SKM-1 treated with dmso at 0.1 percent for 144 hours (cell line): ENCODE data around the gene BUB1B.

Source experiments
- DNase-seq: peaks from one replicate; lab custom pipeline; 2025; ENCODE audit not compliant: unreplicated experiment; lab: John Stamatoyannopoulos, UW

The BUB1B gene

DNA sequence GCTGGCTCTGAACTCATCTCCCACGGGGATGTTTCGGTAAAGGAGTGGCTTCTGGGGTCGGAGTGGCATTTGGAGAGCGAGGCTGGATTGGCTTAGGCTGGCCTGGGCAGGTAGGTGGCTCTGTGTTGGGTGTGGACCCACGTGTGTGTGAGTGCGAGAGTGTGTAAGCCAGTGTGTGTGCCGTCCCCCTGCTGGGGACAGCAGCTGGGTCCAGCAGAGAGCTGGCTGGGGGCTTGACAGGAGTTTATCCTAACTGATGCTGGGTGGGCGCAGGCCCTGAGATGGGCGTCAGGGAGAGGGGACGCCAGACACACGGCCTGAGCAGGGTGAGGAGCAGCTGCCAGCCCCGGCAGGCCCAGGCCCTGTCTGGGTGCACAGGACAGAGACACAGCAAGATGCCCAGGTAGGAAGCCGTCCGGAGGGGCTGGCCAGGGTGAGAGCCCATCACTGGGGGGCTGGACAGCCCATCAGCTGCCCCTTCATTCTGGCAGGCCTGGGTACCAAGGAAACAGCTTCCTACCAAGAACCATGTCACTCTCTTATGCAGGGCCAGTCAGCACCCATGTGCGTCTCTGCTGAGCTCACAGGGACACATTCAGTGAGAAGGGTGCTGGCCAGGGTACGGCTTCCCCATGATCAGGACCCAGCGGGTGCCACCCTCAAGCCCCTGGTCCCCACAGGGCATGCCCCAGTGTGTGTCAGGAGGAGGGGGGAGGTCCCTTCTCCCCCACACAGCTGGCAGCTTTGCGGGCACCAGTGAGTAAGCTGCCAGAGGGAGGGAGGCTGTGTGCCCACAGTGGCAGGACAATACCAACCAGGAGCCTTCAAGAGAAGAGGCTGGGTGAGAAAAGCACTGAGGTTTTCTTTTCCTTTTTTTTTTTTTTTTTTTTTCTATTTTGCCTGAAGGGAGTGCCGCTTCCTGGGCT is 79.1 kb downstream of the BUB1B start:
- no peak for DNase-seq

DNA sequence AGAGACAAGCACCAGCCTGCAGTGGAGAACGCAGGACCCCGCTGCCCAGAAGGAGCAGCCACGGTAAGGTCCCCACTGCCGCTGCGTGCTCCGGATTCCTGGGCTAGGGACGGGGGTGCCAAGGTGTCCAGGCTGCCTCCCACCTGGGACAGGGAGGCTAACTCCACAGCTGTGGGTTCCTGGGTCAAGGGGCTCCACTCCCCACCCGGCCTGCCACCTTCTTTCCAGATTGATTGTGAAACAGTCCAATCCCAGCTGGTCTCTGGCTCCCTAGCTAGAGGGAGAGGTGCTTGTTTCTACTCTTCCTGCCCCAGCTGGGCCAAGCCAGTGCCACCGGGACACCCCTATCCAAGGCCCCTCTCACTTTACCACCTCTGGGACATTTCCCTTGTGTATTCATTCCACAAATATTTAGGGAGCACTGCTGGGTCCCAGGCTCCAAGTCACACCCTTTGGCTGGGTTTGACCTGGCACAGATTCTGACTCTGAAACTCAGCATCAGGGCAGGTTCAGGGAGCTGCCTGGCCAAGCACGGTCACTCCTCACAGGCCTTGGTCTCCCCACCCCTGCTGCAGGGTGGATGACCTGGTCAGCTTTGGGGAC is 79.9 kb downstream of the BUB1B start:
- DNase-seq, result no peak

DNA sequence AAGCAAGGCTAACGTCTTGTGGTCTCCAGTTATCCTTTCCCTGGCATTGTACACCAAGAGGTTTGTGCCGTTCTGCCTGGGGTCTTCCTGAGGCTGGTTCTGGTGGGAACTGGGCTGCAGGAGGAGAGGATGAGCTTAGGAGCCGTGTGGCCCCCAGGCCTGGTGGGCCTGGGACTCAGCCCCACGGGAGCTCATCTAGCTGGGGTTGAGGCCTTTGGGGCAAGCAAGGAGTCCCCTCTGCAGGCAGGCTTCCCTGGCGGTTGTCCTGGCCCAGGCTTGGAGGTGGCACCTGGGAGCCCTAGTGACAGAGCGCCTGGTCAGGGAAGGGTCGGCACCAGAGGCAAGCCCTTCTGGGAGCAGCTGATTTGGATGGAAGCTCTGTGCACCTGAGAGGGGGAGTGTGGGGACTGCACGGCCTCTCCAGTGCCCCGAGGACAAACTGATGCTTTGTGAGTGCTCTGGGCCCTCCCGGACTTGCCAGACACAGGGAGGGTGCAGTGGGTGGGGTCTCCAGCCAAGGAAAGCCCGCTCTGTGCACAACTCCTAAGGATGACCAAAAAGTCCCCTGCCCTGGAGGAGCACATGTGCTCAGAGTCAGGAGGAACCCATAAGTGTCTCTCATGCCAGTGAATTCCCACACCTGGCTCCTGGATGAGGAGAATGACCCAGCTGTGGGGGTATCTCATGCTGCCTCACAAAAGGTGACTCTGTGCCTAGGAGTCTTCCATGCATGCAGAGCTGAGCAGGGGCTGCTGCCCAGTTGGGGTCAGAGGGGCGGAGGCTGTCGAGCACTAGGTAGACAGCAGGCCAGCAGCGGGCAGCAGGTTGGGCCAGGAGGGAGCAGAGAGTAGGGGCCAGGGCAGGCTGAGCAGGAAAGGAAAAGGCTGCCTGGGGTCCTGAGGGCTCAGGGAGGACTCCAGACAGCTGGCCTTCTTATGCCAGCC is 80.7 kb downstream of the BUB1B start:
- DNase-seq, result no peak

DNA sequence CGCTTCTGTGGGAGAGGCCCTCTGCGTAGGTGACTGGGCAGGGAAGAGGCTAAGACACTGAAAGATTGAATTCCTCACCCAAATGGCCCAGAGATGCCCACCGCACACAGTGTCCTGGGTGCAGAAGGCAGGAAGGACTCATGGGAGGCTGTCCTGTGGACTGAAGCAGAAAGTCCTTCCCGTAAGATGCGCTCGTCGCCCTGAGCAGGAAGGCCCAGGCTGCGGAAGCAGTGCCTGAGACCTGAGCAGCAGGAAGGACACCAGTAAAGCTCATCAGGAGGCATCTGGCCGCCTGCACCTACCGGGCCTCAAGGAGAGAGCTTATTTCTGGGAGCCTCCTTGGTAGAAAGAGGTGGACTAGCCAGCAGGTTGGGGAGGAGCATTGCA is 81.3 kb downstream of the BUB1B start:
- DNase-seq, result no peak

DNA sequence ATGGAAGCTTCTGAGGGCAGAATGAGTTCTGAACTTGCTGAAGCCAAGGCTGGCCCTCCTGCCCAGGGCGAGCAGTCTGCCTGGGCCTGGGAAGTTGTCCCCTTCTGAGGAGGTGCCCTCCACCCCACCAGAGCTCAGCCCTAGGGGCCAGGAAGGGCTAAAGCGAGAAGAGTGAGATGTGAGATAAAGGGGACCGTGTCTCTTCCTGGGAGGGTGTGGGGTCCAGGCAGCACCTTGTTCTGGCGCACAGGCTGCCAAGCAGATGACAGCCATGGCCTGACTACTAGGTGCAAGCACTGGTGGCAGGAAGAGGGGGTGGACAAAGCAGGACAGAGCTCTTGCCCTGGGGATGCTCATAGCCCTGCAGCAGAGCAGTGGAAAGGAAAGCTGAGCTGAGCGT is 81.7 kb downstream of the BUB1B start:
- DNase-seq, result no peak

DNA sequence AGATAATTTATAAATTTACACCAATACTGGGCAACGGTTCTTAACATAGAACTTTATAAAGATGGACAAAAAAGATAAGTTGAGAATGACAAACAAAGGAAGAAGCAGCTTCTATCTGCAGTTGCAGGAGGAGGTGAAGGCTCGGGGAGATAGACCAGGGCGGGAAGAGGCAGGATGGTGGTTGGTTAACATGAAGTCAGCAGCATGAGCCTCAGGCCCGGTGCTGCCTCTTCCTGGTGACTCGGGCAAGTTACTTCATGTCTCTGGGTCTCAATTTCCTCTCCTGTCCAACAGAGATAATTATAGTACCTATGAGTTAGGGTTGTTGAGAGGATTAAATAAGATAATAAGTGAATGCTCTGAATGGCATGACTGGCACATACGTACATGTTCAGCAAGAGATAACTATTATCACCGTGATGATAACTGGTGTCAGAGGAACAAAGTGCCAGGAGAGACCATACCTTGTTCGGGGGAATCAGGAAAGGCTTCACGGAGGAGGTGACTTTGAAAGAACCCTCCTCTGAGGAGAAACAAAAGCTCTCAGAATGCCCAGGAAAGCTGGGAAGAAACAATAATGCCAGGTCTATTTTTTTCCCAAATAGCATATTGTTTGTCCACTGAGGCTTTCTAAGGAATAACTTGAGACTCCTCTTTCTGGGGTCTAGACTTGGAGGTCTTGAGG is 82.4 kb downstream of the BUB1B start:
- DNase-seq, result peak; percentile 42

DNA sequence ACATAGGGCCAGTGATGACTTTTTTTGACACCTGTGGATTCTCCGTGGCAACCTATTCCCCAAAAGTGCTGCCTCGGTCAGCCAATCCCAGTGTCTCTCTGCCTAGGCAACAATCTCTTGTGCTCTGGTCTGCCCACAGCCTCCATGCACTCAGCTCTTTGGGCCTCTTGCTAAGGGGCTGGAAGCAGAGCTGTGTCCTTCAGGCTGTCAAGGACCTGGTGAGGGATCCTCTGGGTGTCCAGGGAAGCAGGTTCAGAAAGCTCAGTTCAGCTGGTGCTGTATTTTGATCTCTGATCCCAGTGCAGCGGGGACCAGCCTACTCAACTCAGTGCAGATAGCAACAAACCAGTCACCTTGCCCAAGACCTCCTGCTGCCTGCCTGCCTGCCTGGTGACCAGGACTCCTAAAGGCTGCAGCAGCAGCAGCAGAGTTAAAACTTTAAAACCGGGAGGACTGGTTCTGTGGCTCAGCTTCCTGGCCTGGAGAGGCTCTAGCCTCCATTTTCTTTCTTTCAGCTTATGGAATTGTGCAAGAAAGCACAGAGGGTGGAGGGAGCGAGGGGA is 84.2 kb downstream of the BUB1B start:
- DNase-seq, result peak; percentile 2

DNA sequence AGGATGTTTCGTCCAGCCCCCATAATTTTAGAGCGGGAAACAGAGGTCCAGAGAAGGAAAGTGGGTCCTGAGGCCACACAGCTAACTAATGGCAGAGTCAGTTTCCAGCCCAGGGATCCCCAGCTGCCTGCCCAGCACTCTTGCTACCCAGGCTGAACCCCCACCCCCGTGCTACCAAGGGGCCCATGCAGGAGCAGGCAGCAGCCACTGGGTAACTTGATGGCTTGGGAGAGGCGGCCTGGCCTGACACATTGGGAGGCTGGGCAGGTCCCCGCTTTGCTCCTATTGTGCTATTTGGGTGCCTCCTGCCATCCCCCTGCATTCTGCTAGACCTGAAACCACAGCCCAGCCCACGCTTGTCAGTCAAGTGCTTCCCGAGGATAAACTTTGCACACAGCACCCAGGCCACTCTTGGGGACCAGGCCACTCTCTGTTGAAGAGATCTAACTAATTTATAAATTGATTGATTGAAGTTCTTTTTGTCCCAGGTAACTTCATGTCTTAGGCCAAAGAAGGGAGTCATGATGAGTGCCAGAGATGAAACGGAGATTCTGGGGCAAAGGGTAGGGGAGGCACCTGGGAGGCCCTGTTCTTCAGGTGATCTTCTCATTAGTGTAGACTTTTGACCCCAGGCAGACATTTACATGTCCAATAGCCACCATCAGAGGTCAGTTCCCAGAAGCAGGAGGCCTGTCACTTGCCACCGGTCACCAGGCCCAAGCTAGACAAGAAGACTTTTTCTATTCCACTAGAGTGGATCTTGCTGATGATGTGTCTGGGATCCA is 85.0 kb downstream of the BUB1B start:
- DNase-seq, result no peak

DNA sequence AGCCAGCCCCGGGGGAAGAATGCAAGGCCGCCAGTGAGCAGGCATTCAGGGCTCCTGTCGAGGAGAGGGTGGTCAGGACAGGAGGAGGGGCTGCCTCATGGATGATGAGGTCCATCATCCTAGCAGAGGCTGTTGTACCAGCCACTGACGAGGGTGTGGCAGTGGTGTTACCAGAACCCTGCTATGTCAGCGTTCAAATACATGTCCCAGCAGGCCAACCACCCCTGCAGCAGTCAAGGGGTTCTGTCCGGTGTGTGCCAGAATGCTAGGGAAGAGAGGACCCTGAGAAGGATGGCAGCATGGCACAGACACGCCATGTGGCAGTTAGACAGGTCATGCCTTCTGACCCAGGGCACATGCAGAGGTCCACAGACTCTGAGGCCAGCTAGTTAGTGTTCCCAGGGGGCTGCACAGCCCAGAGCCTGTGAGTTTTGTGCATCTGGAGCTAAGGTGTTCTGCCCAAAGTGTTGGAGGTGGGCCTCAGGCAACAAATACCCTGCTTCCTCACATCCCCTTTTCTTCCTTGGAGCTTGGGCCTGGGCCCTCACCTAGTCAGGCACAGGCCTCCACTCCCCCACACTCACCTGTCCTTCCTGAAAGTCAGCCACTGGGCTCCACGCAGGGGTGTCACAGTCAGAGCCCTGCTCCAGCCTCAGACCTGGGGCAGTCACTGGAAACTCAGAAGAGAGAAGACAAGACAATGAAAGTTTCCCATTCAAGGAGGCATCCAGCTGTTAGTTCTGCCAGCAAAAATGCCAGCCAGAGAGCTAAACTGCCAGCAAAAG is 85.8 kb downstream of the BUB1B start:
- DNase-seq, result no peak

DNA sequence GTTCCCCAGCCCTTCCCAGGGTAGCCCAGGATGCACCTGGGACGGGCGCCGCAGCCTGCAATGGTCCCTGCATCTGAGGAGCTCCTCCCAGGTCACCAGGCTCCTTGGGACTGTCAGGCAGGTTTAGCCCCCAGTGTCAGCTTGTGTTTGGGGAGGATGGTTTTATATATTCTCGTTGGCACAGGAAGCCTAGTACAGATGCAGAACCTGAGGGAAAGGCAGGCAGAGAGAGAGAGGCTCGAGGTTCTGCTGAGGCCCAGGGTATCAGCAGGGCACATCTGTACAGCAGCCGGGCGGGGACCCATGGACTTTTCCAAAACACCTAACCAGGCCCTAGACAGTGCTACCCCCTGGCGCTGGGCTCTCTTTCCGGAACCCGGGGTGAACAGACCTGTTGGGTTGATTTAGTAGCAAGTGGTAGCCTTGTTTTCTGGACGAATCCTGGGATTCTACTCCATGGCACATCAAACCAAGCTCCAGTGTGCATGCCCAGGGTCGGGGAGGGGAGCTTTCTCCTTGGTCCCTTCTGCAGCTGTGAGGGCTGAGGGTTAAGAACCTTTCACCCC is 86.6 kb downstream of the BUB1B start:
- DNase-seq, result no peak

DNA sequence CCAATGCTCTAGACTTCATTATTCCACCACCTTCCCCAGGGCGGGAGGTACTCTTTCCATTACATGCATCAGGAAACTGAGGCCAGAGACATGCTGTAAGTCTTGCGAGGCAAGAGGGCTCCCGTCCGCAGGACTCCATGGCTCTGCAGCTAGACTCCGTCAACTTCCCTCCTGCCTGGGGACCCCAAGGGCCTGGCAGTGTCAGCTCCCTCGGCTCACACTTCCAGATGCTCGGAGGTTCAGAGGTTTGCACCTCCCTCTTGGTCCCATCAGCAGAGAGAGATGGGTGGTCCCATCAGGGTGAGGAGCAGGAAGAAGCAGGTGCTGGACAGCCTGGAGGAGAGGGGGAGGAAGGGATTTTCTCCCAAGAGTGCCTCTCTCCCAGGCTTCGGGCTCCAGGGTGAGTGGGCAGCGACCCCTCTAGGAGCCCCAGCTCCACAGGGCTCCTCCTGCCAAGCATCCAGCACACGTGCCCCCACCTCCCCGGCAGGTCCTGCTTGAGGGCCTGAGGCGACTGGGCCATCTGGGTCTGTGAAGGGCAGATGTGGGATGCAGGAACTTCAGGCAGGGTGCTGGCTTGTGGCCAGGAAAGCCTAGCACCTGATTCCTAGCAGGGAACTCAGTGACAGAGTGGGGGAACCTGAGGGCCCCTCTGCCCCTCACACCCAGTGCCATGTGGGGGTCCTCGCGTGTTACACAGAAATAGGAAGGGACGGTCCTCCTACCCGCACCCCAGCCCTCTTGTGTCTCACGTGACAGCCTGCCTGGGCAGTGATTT is 87.3 kb downstream of the BUB1B start:
- no peak for DNase-seq

DNA sequence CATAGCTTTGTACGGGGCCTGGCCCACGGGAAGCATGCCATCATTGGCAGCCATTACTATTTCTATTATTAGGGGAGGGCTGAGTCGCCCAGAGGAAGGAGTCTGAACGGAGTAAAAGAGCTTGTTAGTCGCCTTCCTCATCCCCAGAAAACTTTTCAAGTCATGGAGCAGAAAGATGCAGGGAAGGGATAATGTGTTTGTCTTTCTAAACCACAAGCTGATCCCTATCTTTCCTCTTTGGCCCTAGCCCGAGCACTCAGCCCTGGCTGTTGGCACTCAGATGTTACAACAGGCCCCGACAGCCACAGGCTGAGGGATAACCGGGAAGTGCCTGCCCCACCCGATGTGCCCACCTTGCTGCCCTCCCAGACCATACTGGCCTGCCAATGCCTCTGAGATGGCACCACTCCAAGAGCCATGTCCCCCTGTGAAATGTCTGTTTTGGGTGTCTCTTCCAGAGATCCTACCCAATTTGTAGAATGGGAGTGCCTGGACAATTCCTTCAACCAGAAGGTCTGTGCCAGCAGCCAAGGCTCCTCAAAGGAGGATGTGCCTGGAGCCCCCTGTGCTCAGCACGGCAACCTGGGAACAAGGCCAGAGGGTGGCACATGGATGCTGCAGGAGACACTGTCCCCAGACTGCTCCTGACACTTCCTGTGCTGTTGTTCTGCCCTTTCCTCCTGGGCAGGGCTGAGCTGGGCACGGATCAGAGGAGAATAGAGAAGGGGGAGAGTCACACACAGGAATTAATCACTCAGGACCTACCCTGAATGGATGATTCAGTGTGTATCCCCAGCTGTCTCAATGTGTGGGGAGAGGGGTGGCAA is 88.8 kb downstream of the BUB1B start:
- DNase-seq, result no peak

DNA sequence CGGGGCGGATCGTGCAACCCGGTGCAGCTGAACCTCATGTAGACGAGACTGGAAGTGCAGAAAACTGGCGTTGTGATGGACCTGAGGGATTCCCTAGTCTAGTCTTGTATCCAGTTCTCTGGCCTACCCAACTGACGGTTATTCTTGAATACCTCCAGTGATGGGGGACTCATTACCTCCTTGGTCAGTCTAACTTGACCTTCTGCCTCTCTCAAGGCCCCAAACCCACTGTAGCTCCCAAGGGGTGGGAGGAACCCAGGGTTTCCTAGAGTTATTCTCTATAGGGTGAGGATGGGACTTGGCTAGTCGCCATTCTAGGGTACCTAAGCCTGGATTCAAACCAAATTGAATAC is 89.4 kb downstream of the BUB1B start:
- no peak for DNase-seq

DNA sequence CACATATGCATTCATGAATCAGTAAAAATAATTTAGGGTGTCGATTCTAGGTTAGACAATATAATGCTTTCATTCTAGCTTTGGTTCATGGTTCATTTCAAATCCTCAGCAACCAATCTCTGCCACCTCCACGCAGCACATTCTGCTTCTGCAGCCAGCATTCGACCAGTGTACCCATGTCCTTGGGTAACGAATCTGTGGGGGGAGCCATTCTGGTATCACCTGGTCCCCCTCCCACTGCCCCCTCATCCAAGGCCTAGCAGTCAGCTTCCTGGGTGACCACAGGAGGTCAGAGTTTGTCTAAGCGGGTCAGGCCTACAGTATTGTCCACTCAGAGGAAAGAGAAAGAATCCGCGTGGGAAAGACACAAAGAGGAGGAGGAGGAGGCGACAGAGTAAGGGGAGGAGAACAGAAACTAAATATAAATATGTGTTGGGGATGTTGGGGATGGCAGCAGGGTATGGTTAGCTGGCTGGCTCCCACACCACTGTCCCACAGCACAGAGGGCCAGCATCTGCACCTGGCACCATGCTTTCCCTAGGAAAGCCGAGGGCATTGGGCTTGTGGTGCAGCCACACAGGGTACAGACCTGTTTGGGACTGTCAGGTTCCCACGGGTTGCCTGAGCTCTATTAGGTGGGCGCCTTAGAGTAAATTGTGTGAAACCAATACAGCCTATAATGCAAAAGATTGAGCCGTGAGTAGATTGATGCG is 90.1 kb downstream of the BUB1B start:
- DNase-seq, result no peak

DNA sequence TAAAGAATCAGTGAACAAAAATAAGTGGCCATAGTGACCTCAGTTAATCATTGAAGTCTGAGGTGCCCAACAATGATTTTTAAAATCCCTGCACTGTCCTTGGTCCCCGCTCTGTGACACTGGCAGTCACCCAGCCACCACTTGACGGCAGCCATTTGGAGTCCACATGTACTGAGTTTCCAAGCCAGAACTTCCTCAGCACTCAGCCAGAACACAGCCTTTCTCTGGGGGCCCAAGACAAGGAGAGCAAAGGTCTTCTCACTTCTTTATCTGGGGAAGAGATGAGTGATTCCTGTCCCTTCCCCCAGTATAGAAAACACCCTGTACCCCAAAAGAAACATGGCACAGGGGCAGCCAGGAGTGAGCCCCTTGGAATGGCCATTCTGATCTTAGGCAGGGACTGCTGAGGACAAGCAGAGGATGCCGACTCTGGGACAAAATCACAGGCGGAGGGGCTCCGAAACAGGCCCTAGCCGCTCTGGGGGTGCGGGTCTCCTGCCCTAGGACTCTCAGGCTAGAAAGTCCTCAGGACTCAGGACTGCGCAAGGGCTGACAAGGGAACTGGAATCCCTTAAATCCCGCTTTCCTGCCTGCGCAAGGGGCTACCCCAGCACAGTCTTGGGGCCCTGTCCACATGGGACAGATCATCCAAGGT is 90.7 kb downstream of the BUB1B start:
- DNase-seq, result no peak

DNA sequence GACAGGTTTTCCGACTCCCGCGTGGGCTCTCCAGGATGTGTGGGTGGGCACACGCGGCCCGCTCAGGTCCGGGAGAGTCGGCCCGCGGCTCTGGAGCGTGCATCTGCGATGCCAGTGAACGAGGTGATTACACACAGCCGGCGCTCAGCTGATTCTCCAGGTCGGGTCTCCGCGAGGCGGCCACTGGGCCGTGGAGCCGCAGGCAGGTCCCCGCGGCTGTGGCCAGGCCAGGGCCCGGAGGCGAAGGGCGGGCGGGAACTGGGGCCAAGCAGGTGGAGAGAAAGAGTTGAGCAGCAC is 91.2 kb downstream of the BUB1B start:
- DNase-seq, result no peak
